DND-41 (cell line): ENCODE results near the gene ATP2B1.

Experiments
- ATAC-seq: fragments of 200-7000 bp; cut with Tn5 transposase; 3 replicates; pipeline ENCODE4 v1.9.1; 2021; ENCODE audit warnings: low read depth; ENCODE audit not compliant: insufficient read depth
- DNase-seq: peaks from one replicate; pipeline ENCODE4 v3.0.0-alpha.2; 2020
- H2AFZ ChIP-seq: 2 replicates; pipeline ENCODE4 v1.6.0; 2012; ENCODE audit warnings: low read depth, low read length
- H3K27ac ChIP-seq: 2 replicates; pipeline ENCODE4 v1.5.1; 2012; ENCODE audit warnings: low read length, inconsistent platforms
- H3K27me3 ChIP-seq: fragments of 200-600 bp; sonication (generic); 2 replicates; pipeline ENCODE4 v1.6.0; 2012; ENCODE audit warnings: low read length, mild to moderate bottlenecking, inconsistent platforms; ENCODE audit not compliant: insufficient read depth, poor library complexity
- H3K36me3 ChIP-seq: 2 replicates; pipeline ENCODE4 v1.5.1; 2012; ENCODE audit warnings: low read length, inconsistent platforms; ENCODE audit not compliant: insufficient read depth
- H3K4me1 ChIP-seq: 2 replicates; pipeline ENCODE4 v1.5.1; 2012; ENCODE audit warnings: mild to moderate bottlenecking, low read length; ENCODE audit not compliant: insufficient read depth
- H3K4me2 ChIP-seq: 2 replicates; pipeline ENCODE4 v1.6.0; 2012; ENCODE audit warnings: mild to moderate bottlenecking, moderate library complexity, low read length, inconsistent platforms; ENCODE audit not compliant: insufficient read depth
- H3K4me3 ChIP-seq, 2 experiments: fragments of 200-600 bp in 1 of 2; shearing (Covaris generic) in 1 of 2; 2 replicates each; pipeline ENCODE4 v1.5.1; 2012 to 2016; ENCODE audit warnings: inconsistent platforms in 2 of 2, low read length in 2 of 2, mild to moderate bottlenecking in 2 of 2, low read depth in 1 of 2, moderate library complexity in 1 of 2
- H3K79me2 ChIP-seq: 2 replicates; pipeline ENCODE4 v1.6.0; 2012; ENCODE audit warnings: low read length, inconsistent platforms; ENCODE audit not compliant: insufficient read depth
- H3K9ac ChIP-seq: 2 replicates; pipeline ENCODE4 v1.6.0; 2012; ENCODE audit warnings: low read depth, mild to moderate bottlenecking, inconsistent platforms, low read length, moderate library complexity
- H3K9me3 ChIP-seq: 2 replicates; pipeline ENCODE4 v1.5.1; 2012; ENCODE audit warnings: low read length, moderate library complexity, mild to moderate bottlenecking, inconsistent platforms; ENCODE audit not compliant: insufficient read depth, severe bottlenecking
- H4K20me1 ChIP-seq: 2 replicates; pipeline ENCODE4 v1.6.0; 2012; ENCODE audit warnings: low read length; ENCODE audit not compliant: insufficient read depth
- CTCF ChIP-seq: IDR thresholded peaks from 2 replicates; pipeline ENCODE4 v1.5.1; 2012; ENCODE audit warnings: borderline replicate concordance, low read length, moderate library complexity, mild to moderate bottlenecking; ENCODE audit not compliant: poor library complexity, severe bottlenecking; ENCODE audit errors: extremely low read depth
- EZH2 ChIP-seq: IDR thresholded peaks from 3 replicates; pipeline ENCODE4 v1.6.1; 2012; ENCODE audit warnings: borderline replicate concordance, low read depth, mild to moderate bottlenecking, moderate library complexity, low read length, inconsistent platforms; ENCODE audit not compliant: severe bottlenecking

The ATP2B1 gene

GRCh38 chr12:89568484-89568883 is 140.2 kb downstream of the ATP2B1 start:
- H3K4me1 ChIP-seq: no peaks in the 10 kb centered on the region
- no peak for DNase-seq
- no peak overlapping the region for H3K9ac ChIP-seq
- no peak overlapping the region for H3K4me2 ChIP-seq
- H4K20me1 ChIP-seq: no peaks in the 10 kb centered on the region
- H3K4me3 ChIP-seq: no peak overlapping the region
- H3K79me2 ChIP-seq: no peaks in the 10 kb centered on the region
- H3K27ac ChIP-seq: no peak overlapping the region
- H2AFZ ChIP-seq: no peak overlapping the region
- ATAC-seq: no peak
- TF ChIP-seq CTCF: no peak
- no peak for TF ChIP-seq EZH2
- no peaks in the 10 kb centered on the region for H3K9me3 ChIP-seq
- H3K27me3 ChIP-seq: no peaks in the 10 kb centered on the region
- H3K36me3 ChIP-seq: no peaks in the 10 kb centered on the region

- no peaks in the 10 kb centered on the region for H4K20me1 ChIP-seq
- H3K4me1 ChIP-seq: no peaks in the 10 kb centered on the region
- no peak overlapping the region for H2AFZ ChIP-seq
- no peak overlapping the region for H3K4me3 ChIP-seq
- H3K36me3 ChIP-seq: no peaks in the 10 kb centered on the region
- TF ChIP-seq EZH2 (no peak), CTCF (no peak)
- H3K9me3 ChIP-seq: no peaks in the 10 kb centered on the region
- no peaks in the 10 kb centered on the region for H3K79me2 ChIP-seq
- no peak overlapping the region for H3K4me2 ChIP-seq
- no peak overlapping the region for H3K27ac ChIP-seq
- DNase-seq (no peak), ATAC-seq (no peak)
- no peaks in the 10 kb centered on the region for H3K27me3 ChIP-seq
- no peak overlapping the region for H3K9ac ChIP-seq
Observed at GRCh38 chr12:89567691-89568239, 140.9 kb downstream of the ATP2B1 start.

- TF ChIP-seq EZH2: no peak
- no peak for TF ChIP-seq CTCF
- Histone ChIP-seq H3K4me2 (no peak overlapping the region), H3K4me1 (no peaks in the 10 kb centered on the region), H3K9ac (no peak overlapping the region), H3K4me3 (no peak overlapping the region), H3K9me3 (no peaks in the 10 kb centered on the region), H2AFZ (no peak overlapping the region), H3K36me3 (no peaks in the 10 kb centered on the region), H3K27me3 (no peaks in the 10 kb centered on the region), H3K27ac (no peak overlapping the region), H3K79me2 (no peaks in the 10 kb centered on the region), H4K20me1 (no peaks in the 10 kb centered on the region)
- ATAC-seq: no peak
- no peak for DNase-seq
Observed at GRCh38 chr12:89566615-89567014, 142.0 kb downstream of the ATP2B1 start.

GRCh38 chr12:89565002-89565401 is 143.6 kb downstream of the ATP2B1 start:
- no peak for ATAC-seq
- Histone ChIP-seq H3K9ac (no peak overlapping the region), H3K27ac (no peak overlapping the region), H3K4me3 (no peak overlapping the region), H3K4me2 (no peak overlapping the region), H3K79me2 (no peaks in the 10 kb centered on the region), H3K27me3 (no peaks in the 10 kb centered on the region), H2AFZ (no peak overlapping the region), H3K4me1 (no peaks in the 10 kb centered on the region), H3K9me3 (no peaks in the 10 kb centered on the region), H4K20me1 (no peaks in the 10 kb centered on the region), H3K36me3 (no peaks in the 10 kb centered on the region)
- no peak for TF ChIP-seq CTCF
- TF ChIP-seq EZH2: no peak
- no peak for DNase-seq
